Putamen (tissue), 1 donor: ENCODE results near the gene MYBPHL.

Experiments used
- DNase-seq: peaks from one replicate; pipeline ENCODE4 v3.0.0-alpha.2; 2016; ENCODE audit warnings: low spot score

Gene MYBPHL

DNA sequence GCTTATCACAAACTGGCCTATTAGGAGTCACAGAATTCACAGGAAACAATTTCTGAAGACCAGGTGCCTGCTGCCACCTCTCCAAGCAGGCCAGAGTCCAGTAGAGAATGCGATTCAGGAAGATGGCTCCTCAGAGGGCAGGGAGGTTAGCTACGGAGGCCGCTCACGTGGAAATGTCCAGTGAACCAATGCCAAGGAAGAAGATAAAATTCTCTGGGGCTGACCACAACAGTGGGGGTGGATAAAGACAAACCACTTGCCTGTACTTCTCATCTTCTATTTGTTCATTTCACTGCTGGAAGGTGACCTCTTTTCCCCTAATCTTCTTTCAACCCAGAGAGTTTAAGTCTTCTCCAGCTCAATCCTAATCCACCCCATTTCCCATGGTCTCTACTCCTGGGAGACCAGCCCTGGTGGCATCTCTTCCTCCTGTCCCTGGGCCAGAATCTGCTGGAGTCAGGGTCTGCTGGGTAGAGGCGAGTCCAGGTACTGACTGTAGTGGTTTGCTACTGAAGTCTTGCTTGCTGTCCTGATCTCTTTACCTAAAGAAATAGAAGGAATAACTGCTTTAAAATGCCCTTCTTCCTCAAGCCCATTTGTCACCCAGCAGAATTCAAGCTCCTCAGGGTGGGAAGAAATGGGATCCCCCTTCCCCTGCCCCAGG lies 27.1 kb downstream of the MYBPHL start:
- no peak for DNase-seq

GRCh38 chr1:109277434-109278204 lies 29.2 kb downstream of the MYBPHL start:
- DNase-seq, result peak; percentile 71

DNA sequence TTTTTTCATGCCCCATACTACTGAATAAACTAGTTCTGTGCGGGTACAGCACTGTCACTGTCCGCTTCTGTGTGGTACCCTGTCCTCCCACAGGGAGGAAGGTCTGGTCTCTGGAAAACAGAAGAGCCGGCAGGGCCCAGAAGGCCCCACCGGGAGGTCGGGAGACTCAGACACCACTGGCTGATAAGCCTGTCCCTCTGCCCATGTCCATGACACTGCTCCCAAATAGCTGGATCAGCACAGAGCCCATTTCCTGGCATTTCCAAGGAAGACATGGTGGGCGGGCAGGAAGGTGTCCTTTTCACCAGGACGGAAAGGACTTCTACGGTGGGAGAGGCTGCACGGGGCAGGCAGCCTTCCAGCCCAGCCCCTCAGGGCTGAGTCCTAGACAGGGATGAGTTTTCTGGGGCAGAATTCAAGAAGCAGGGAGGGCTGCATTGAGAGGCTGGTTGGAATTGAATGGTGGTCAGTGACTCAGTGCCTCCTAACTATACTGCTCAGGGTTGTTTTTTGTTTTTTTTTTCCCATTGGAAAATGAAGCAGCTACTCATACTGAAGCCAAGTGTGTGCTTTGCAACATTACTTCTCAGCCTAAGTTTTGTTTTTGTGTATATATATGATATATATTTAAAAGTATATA lies 31.0 kb downstream of the MYBPHL start:
- DNase-seq, result no peak

GRCh38 chr1:109274533-109275476 lies 32.0 kb downstream of the MYBPHL start:
- no peak for DNase-seq

DNA sequence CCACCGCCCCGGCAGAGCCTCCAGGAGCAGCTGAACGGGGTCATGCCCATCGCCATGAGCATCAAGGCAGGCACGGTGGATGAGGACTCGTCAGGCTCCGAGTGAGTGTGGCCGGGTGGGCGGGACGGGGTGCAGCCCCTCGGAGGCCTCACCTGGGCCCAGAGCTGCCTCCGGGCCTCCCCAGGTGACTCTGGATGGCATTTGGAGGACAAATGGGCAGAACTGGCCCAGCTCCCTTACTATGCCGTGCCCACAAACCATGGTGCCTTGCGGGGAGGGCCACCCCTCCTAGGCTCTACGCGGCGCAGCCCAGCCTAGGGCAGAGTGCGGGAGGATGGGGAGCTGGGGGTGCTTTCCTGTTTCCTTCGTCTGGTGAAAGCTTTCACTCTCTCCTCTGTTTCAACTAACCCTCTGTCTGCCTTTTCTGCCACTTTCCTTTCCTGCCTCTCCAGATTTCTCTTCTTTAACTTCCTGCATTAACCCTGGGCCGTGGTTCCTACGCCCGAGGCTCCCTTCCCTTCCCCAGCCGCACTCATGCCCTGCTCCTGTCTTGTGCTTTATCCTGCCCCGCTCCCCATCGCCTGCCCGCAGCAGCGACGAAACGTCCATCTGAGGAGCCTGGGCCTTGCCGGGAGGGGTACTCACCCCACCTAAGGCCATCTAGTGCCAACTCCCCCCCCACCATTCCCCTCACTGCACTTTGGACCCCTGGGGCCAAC lies 33.1 kb downstream of the MYBPHL start:
- no peak for DNase-seq

GRCh38 chr1:109272831-109273547 lies 33.8 kb downstream of the MYBPHL start:
- no peak for DNase-seq

- no peak for DNase-seq
Observed at GRCh38 chr1:109272021-109272799, 34.6 kb downstream of the MYBPHL start.

DNA sequence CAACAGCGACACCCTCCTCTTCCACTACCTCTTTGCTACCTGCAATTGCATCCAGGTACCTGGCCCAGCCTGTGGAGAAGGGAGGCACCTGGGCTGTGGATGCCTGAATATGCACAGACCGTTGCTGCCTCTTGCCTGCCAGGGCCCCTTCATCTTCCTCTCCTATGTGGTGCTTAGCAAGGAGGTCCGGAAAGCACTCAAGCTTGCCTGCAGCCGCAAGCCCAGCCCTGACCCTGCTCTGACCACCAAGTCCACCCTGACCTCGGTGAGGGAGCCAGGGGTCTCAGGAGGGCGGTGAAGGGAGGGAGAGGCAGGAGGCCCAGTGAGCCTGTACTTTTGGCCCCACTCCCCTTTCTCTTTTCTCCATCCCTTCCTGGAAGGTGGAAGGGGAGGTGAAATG lies 35.4 kb downstream of the MYBPHL start:
- DNase-seq, result no peak

- DNase-seq, result no peak
Observed at GRCh38 chr1:109270623-109271317, 36.0 kb downstream of the MYBPHL start.

GRCh38 chr1:109269981-109270622 lies 36.7 kb downstream of the MYBPHL start:
- no peak for DNase-seq

DNA sequence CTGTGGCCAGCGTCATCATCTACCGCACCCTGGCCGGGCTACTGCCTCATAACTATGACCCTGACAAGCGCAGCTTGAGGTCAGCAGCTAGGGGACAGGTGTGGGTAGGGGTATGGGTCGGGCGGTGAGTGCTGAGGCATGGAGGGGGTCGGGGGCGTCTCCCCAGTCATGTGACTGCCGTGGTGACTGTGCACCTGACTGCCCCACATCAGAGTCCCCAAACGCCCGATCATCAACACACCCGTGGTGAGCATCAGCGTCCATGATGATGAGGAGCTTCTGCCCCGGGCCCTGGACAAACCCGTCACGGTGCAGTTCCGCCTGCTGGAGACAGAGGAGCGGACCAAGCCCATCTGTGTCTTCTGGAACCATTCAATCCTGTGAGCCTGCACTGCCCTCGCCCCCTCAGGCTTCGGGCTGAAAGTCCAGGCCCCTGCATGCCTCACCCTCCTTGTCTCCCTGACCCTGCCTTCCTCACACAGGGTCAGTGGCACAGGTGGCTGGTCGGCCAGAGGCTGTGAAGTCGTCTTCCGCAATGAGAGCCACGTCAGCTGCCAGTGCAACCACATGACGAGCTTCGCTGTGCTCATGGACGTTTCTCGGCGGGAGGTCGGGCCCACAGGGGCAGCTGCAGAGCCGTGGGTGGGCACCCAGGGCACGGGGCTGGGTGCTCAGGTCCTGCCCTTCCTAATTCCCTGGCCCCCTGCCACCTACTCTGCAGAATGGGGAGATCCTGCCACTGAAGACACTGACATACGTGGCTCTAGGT lies 37.4 kb downstream of the MYBPHL start:
- no peak for DNase-seq

- no peak for DNase-seq
Observed at GRCh38 chr1:109268431-109269211, 38.2 kb downstream of the MYBPHL start.

- no peak for DNase-seq
Observed at GRCh38 chr1:109267743-109268300, 39.0 kb downstream of the MYBPHL start.

DNA sequence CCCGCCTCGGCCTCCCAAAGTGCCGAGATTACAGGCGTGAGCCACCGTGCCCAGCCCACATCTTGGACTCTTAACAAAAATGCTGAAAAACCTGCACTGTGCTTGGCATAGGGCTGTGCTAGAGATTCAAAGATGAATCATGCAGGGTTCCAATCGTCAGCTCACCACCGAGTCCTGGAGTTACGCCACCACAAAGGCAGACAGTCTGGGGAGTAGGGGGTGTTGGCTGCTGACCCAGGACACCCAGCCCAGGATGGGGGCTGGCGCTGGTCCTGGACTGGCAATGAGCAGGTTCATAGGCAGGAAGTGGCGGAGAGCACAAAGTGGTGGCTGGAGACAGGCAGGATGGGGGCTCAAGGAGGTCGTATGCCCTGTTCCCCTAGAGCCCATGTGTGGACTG lies 39.8 kb downstream of the MYBPHL start:
- DNase-seq, result no peak

- DNase-seq, result no peak
Observed at GRCh38 chr1:109265741-109266330, 41.0 kb downstream of the MYBPHL start.

GRCh38 chr1:109265016-109265415 lies 41.8 kb downstream of the MYBPHL start:
- DNase-seq, result no peak
